Neural progenitor cell (in vitro differentiated cells): ENCODE measurements around the gene ADGRD2.

Experiments used
- CTCF ChIP-seq: fragments of 200-600 bp; sonication (generic); IDR thresholded peaks from 2 replicates; pipeline ENCODE4 v1.5.1; 2017; ENCODE audit warnings: antibody characterized with exemption, mild to moderate bottlenecking
- EZH2 ChIP-seq: fragments of 200-600 bp; sonication (generic); IDR thresholded peaks from 2 replicates; pipeline ENCODE4 v1.6.1; 2017; ENCODE audit warnings: antibody characterized with exemption, mild to moderate bottlenecking, moderate library complexity
- EZH2phosphoT487 ChIP-seq: fragments of 200-600 bp; sonication (generic); IDR thresholded peaks from 2 replicates; pipeline ENCODE4 v1.6.1; 2017; ENCODE audit warnings: antibody characterized with exemption

- TF ChIP-seq CTCF (no peak), EZH2 (no peak), EZH2phosphoT487 (no peak)
Measured at GRCh38 chr9:124450931-124451661, 845 bp downstream of the ADGRD2 start.
